Neural cell (in vitro differentiated cells): Measurements from ENCODE around the gene CYP2U1.

Source experiments
- EZH2 ChIP-seq: fragments of 200-600, 300-800 bp; shearing (Covaris generic), sonication (generic); IDR thresholded peaks from 2 replicates; pipeline ENCODE4 v1.6.1; 2014; ENCODE audit warnings: antibody characterized with exemption, low read length, borderline replicate concordance, mild to moderate bottlenecking; ENCODE audit not compliant: insufficient read depth, poor library complexity, severe bottlenecking
- RAD21 ChIP-seq: fragments of 450-650 bp; conservative IDR thresholded peaks from 2 replicates; pipeline ENCODE4 v1.6.1; 2014; ENCODE audit warnings: antibody characterized with exemption, mild to moderate bottlenecking, moderate library complexity
- TF ChIP-seq, protein P1 (sequence below): fragments of 450-650 bp; IDR thresholded peaks from 2 replicates; pipeline ENCODE4 v1.5.1; 2014; ENCODE audit warnings: antibody characterized with exemption, mild to moderate bottlenecking, moderate library complexity; ENCODE audit not compliant: poor library complexity, severe bottlenecking

GRCh38 chr4:107974523-107974922, 43.2 kb downstream of the CYP2U1 start:
- TF ChIP-seq, protein P1, sequence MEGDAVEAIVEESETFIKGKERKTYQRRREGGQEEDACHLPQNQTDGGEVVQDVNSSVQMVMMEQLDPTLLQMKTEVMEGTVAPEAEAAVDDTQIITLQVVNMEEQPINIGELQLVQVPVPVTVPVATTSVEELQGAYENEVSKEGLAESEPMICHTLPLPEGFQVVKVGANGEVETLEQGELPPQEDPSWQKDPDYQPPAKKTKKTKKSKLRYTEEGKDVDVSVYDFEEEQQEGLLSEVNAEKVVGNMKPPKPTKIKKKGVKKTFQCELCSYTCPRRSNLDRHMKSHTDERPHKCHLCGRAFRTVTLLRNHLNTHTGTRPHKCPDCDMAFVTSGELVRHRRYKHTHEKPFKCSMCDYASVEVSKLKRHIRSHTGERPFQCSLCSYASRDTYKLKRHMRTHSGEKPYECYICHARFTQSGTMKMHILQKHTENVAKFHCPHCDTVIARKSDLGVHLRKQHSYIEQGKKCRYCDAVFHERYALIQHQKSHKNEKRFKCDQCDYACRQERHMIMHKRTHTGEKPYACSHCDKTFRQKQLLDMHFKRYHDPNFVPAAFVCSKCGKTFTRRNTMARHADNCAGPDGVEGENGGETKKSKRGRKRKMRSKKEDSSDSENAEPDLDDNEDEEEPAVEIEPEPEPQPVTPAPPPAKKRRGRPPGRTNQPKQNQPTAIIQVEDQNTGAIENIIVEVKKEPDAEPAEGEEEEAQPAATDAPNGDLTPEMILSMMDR = no peak
- TF ChIP-seq EZH2 = no peak
- TF ChIP-seq RAD21 = no peak
